Coronary artery (tissue), 2 donors: ENCODE measurements around the gene NLGN1.
A peak's percentile ranks its signal among the peaks of the same experiment; 100 is the strongest.

Experiments used
- DNase-seq: peaks from one replicate; pipeline ENCODE4 v3.0.0-alpha.2; 2017; ENCODE audit warnings: low spot score
- H3K27ac ChIP-seq, 2 donors: fragments of 200-600 bp; sonication (generic); one replicate each; pipeline ENCODE4 v1.5.1; 2016 to 2019
- H3K4me3 ChIP-seq: fragments of 200-600 bp; sonication (generic); 2 replicates; pipeline ENCODE4 v1.5.1; 2016; ENCODE audit warnings: mild to moderate bottlenecking, moderate library complexity
- TF ChIP-seq, protein P1 (sequence below): fragments of 200-600 bp; sonication (generic); IDR thresholded peaks from one replicate; pipeline ENCODE4 v1.5.1; 2019; ENCODE audit warnings: antibody characterized with exemption

NLGN1 gene

DNA sequence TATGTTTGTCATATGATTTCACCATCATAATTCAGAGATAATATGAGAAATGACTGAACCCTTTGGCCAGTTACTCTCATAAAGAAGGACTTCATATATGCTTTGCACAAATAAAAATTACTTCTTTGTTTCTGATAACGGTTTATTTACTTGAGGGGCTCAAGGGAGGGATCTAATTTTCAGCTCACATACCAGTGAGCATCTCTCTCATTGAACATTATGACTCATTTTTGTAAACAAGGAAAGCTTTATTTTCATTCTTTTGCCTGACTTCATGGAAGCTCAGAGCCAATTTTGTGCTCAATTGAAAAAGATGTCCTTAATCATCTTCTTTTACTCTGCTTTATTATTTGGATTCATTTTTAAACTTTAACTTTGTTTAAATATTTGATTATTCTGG, 5.8 kb downstream of the NLGN1 start:
- TF ChIP-seq, protein P1, sequence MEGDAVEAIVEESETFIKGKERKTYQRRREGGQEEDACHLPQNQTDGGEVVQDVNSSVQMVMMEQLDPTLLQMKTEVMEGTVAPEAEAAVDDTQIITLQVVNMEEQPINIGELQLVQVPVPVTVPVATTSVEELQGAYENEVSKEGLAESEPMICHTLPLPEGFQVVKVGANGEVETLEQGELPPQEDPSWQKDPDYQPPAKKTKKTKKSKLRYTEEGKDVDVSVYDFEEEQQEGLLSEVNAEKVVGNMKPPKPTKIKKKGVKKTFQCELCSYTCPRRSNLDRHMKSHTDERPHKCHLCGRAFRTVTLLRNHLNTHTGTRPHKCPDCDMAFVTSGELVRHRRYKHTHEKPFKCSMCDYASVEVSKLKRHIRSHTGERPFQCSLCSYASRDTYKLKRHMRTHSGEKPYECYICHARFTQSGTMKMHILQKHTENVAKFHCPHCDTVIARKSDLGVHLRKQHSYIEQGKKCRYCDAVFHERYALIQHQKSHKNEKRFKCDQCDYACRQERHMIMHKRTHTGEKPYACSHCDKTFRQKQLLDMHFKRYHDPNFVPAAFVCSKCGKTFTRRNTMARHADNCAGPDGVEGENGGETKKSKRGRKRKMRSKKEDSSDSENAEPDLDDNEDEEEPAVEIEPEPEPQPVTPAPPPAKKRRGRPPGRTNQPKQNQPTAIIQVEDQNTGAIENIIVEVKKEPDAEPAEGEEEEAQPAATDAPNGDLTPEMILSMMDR = no peak
- no peak for DNase-seq
- Histone ChIP-seq H3K4me3 (no peak overlapping the region), H3K27ac (no peak overlapping the region)

DNA sequence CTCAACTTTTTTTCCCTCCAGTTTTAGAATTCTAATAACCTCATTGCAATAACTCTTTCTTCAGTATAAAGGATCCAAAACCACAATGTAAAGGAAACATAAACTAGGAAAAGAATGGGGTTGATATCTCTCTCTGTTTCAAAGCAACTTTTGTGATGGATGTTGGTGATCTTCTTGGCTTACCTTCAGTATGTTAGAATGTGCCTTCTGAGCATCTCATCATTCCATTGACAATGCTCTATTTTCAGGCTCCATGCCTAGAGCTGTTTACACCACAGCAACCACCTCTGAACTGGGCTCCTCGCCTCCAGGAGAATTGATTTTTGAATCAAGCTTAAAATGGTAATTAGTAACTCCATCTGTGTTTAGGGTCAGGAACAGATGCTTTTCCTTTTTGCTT, 6.6 kb downstream of the NLGN1 start:
- no peak overlapping the region for H3K27ac ChIP-seq
- TF ChIP-seq, protein P1 = no peak
- DNase-seq = no peak
- no peak overlapping the region for H3K4me3 ChIP-seq

DNA sequence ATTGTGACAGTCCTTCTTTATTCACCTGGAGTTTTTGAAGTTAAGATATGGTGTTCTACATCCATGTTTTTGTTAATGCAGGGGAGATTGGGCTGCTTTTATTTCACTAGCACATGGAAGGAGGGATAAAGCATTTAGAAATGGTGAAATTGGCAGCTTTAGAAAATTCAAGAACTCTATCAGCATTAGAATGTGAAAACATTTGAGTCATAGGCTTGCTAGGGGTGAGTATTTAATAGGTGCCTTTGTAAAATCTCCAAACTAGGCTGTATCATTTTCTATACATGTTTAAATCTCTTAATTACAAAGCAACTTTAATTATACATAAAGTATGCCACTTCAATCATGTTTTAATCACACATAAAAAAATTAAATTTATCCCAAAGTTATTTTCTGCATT, 12.9 kb downstream of the NLGN1 start:
- H3K27ac ChIP-seq = no peak overlapping the region
- H3K4me3 ChIP-seq = no peak overlapping the region
- TF ChIP-seq, protein P1 = no peak
- no peak for DNase-seq

DNA sequence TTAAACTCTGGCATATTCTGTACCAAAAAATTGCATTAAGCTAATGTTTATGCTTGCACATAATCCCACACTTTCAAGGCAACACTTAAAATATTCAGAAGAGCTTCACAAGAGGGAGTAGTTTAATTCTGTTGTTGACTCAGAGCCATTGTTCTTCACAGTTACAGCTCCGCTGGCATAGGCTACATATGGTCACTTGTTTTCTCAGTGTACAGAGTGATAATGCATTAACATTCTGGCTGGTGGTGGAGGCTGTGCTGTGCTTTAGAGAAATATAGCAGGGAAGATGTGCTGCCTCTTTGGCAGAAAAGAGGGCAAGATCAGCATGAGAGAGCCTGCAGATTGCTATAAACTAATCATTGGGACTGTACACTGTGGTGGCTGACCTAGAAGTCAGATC, 13.3 kb downstream of the NLGN1 start:
- no peak for DNase-seq
- TF ChIP-seq, protein P1 = no peak
- H3K4me3 ChIP-seq = no peak overlapping the region

DNA sequence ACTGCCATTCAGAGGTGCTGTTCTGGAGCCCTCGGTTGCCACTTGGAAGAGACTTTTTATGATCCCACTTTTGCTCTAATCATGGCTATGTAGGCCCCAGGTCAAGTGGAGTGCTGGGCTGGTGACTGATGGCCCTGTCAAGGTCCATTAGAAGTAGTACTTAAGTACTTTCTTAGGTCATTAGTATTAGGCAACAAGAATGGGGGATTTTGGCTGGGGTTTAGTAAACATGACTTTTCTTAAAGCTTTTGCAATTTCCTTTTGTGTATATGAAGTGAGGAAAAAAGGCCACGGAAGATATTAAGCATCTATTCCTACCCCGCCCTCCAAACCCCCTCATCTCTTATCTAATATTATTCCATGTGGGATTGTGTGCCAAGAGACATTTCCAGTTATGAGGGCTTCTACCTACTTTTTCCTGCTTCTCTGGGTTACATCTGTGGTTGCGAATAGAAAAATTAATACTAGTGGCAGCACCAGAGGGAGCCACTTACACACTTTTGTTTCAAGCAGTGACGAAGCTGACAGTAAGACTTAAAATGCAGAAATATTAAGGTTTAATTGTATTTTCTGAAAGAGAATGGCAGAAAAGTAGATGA, 13.9 kb downstream of the NLGN1 start:
- TF ChIP-seq, protein P1 = no peak
- DNase-seq = no peak
- Histone ChIP-seq H3K27ac (no peak overlapping the region), H3K4me3 (peak overlapping the region; percentile 54)

More for the DNA sequence above, 13.3 kb downstream of the NLGN1 start:
- H3K27ac ChIP-seq = no peak overlapping the region

DNA sequence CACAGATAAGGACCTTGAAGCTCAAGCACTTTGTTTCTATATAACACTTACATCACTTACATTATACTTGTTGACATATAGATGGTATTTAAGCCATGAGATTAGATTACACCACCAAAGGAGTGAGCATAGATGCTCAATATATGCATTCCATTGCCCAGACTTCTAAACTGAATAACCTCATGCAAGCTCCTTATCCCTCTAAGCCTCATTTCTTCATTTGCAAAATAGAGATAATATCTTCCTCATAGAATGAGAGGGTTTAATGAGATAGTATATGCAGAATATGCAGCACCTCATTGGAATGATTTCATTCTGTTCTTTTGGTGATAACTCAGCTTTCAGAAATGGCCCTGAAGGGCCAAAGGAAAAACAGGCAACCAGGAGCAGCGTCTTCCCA, 18.5 kb downstream of the NLGN1 start:
- Histone ChIP-seq H3K27ac (no peak overlapping the region), H3K4me3 (no peak overlapping the region)
- no peak for DNase-seq
- TF ChIP-seq, protein P1 = no peak

DNA sequence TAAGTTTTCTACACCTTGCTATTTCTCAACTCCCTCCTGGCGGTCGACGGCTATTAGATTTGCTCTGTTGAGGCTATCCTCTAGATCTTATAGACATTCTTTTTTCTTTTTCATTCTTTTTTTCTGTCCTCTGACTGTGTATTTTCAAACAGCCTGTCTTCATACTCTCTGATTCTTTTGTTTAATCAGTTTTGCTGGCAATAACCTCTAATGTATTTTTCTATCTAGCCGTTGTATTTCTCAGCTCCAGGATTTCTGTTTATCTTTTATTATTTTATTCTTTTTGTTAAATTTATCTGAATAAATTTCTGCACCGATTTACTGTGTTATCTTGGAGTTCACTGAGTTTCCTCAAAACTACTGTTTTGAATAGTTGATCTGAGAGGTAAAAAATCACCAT, 31.5 kb downstream of the NLGN1 start:
- no peak overlapping the region for H3K27ac ChIP-seq
- TF ChIP-seq, protein P1 = no peak
- DNase-seq = no peak
- H3K4me3 ChIP-seq = no peak overlapping the region
